GM21825 (cell line): ENCODE data around the gene QTRT2.

Source experiments
- ATAC-seq: cut with Tn5 transposase; IDR thresholded peaks from one replicate; pipeline ENCODE4 v1.9.1; 2021; ENCODE audit warnings: mild to moderate bottlenecking, moderate library complexity; ENCODE audit not compliant: unreplicated experiment

The QTRT2 gene

DNA sequence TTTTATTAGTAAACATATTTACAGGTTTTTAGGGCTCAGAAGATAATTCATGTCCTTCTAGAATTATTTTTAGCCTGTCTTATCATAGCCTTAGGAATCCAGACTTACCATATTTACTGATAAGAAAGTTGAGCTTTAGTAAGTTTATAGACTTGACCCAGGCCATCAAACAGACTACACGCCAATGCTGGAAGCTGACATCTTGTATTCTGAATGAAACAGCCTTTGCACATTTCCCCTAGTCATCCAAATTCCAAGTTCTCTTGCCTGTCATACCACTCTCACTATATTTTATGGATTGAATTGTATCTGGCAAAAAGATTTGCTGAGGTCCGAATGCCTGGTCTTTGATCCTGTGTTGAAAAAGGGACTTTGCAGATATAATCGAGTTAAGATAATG is 63.7 kb downstream of the QTRT2 start:
- no peak for ATAC-seq

DNA sequence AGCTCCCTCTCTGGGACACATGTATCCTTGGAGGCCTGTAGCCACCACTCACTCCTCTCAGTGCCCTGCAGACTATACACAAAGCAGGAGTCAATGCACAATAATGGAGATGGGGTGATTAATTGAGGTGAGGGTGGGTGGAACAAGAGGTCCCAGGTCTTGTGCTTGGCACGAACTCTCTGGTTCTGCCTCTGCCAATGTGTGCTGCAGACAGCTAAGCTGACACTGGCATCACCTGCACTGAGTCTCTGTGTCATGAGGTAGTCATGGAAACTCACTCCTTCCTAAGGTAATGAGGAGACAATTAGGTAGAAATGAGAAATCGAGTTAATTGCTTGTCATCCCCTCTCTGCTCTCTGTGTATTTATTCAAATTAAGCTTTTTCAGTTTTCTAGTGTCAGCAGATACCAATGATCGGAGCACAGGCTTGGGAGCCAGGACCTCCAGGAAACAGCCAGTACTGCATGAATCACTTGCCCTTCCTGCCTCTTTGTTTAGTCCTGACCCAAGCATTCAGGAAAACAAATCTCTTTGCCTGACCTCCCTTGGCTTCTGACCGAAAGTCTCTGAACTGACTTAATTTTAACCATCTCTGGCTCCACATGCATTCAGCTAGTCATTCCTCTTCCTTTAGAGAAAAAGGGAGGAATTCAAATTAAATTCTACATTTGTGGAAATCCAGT is 65.6 kb downstream of the QTRT2 start:
- no peak for ATAC-seq

DNA sequence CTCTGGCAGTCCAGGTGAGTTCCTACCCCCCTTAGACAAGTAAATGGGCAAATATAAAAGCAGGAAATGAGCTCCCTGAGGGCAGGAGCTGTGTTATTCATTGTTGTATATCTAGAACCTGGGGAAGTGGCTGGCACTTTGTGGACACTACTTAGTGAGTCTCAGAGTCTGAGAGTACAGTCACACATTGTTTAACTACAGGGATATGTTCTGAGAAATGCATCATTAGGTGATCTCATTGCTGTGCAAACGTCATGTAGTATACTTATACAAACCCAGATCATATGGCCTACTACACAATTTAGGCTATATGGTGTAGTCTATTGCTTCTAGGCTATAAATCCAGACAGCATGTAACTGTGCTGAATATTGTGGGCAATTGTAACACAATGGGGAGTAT is 69.9 kb downstream of the QTRT2 start:
- no peak for ATAC-seq

DNA sequence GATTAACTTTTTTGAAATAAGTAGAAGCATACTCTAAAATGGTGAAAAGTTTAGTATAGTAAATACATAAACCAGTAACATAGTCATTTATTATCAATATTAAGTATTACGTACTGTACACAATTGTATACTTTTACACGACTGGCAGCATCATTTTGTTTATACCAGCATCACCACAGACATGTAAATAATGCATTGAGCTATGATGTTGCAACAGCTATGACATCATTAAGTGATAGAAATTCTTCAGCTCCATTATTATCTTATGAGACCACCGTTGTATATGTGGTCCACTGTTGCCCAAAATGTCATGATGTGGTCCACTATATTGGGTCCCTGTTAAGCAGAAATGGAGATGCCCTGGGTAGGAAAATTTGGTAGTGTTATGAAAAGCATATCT is 71.0 kb downstream of the QTRT2 start:
- no peak for ATAC-seq

DNA sequence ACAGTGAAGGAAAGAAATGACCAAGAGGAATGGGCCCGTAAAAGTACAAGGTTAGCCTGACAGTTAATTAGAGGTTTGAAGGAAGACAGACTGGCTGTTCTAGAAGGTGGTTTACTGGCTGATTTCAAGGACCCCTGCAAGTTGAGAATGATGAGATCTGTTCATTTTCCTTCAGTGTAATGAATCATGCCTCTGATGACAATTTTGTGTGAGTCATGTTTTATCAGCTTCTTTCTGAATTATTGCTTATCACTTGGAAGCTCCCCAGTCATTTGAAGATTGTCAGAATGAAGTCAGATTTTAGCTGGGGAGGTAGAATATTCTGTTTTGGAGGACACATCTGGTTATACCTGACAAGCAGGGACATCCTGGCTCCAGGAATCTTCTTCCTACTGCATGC is 71.7 kb downstream of the QTRT2 start:
- no peak for ATAC-seq

DNA sequence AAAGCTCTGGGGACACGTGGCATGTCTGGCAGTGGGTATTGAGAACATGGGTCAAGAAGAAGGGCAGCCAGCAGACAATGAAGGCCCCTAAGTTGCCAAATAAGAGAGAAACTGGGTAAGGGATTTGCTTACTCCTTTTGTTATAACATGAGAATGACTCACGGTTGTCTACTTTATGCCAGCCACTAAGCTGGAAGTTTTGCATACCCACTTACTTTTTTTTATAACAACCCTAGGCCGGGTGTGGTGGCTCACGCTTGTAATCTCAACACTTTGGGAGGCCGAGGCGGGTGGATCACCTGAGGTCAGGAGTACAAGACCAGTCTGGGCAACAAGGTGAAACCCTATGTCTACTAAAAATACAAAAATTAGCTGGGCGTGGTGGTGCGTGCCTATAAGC is 72.3 kb downstream of the QTRT2 start:
- no peak for ATAC-seq

DNA sequence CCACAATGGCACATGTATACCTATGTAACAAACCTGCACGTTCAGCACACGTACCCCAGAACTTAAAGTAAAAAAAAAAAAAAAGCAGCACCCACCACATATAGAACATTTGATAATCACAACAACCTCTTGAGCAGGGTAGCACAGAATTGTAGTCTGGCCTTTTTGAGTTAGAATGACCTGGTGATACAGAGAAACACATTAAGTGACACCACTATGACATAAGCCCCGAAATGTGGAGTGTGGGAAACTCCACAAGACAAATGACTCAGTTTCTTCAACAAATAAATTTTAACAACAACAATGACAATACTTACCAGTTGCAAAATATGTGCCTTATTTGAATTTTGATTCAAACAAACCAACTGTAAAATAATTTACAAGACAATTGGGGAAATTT is 76.0 kb downstream of the QTRT2 start:
- no peak for ATAC-seq

DNA sequence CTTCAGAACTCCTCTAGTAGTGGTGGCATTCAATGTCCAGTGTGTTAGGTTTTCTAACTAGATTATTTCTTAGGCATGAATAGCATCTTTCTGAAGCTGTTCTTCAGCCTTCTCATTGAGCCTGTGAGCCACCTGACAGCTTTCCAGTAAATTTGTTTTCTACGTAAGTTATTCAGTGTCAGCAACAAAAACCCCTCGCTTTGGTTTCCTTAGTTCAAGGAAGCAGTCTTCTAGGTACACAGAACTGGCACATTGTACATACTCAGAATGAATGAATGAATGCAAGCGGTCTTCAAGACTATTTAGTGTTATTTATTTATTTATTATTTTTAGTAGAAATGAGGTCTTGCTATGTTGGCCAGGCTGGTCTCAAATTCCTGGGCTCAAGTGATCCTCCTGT is 77.4 kb downstream of the QTRT2 start:
- ATAC-seq, result no peak
